SK-N-SH treated with all-trans-retinoic acid at 6 μM for 48 hours (cell line): ENCODE results near the gene USH1G.

Experiments
- ATAC-seq: fragments of 200-7000 bp; cut with Tn5 transposase; 3 replicates; pipeline ENCODE4 v1.9.1; 2020; ENCODE audit warnings: mild to moderate bottlenecking, moderate library complexity
- ARNTL ChIP-seq: fragments of 450-650 bp; formaldehyde crosslinking; IDR thresholded peaks from 2 replicates; pipeline ENCODE4 v1.5.0; 2020; ENCODE audit warnings: low read depth, mild to moderate bottlenecking, moderate library complexity, borderline replicate concordance
- BACH2 ChIP-seq: fragments of 250-450 bp; sonication (Bioruptor Pico); IDR thresholded peaks from 2 replicates; pipeline ENCODE4 v1.9.0; 2021; ENCODE audit warnings: mild to moderate bottlenecking, borderline replicate concordance
- CSDC2 ChIP-seq: fragments of 250-450 bp; sonication (Bioruptor Pico); IDR thresholded peaks from 2 replicates; pipeline ENCODE4 v1.5.0; 2020; ENCODE audit warnings: mild to moderate bottlenecking, moderate library complexity
- ESRRG ChIP-seq: fragments of 250-450 bp; sonication (Bioruptor Pico); IDR thresholded peaks from 2 replicates; pipeline ENCODE4 v1.6.1; 2021; ENCODE audit warnings: mild to moderate bottlenecking
- GLIS3 ChIP-seq: fragments of 250-450 bp; sonication (Bioruptor Pico); IDR thresholded peaks from 2 replicates; pipeline ENCODE4 v1.5.0; 2020; ENCODE audit warnings: mild to moderate bottlenecking, moderate library complexity
- ISL1 ChIP-seq: fragments of 250-450 bp; sonication (Bioruptor Pico); IDR thresholded peaks from 2 replicates; pipeline ENCODE4 v2.1.2; 2022; ENCODE audit warnings: mild to moderate bottlenecking, moderate library complexity
- PATZ1 ChIP-seq: fragments of 250-450 bp; sonication (Bioruptor Pico); IDR thresholded peaks from 2 replicates; pipeline ENCODE4 v1.8.0; 2020; ENCODE audit warnings: mild to moderate bottlenecking, moderate library complexity, borderline replicate concordance
- PPARA ChIP-seq: fragments of 250-450 bp; sonication (Bioruptor Pico); IDR thresholded peaks from 2 replicates; pipeline ENCODE4 v1.5.0; 2020; ENCODE audit warnings: mild to moderate bottlenecking, borderline replicate concordance
- RARB ChIP-seq: fragments of 250-450 bp; sonication (Bioruptor Pico); IDR thresholded peaks from 2 replicates; pipeline ENCODE4 v1.8.0; 2021; ENCODE audit warnings: mild to moderate bottlenecking, moderate library complexity
- SNAI2 ChIP-seq: fragments of 250-450 bp; sonication (Bioruptor Pico); IDR thresholded peaks from 2 replicates; pipeline ENCODE4 v1.5.0; 2020; ENCODE audit warnings: mild to moderate bottlenecking, moderate library complexity
- TCF4 ChIP-seq: fragments of 250-450 bp; sonication (Bioruptor Pico); IDR thresholded peaks from 2 replicates; pipeline ENCODE4 v1.8.0; 2021; ENCODE audit warnings: mild to moderate bottlenecking, moderate library complexity, borderline replicate concordance
- TOX ChIP-seq: fragments of 250-450 bp; sonication (Bioruptor Pico); IDR thresholded peaks from 2 replicates; pipeline ENCODE4 v1.8.0; 2021; ENCODE audit warnings: mild to moderate bottlenecking, moderate library complexity, borderline replicate concordance
- TSHZ2 ChIP-seq: fragments of 250-450 bp; sonication (Bioruptor Pico); IDR thresholded peaks from 2 replicates; pipeline ENCODE4 v1.5.0; 2020; ENCODE audit warnings: mild to moderate bottlenecking, moderate library complexity
- ZC3H10 ChIP-seq: fragments of 250-450 bp; sonication (Bioruptor Pico); IDR thresholded peaks from 2 replicates; pipeline ENCODE4 v1.5.1; 2021; ENCODE audit warnings: mild to moderate bottlenecking, moderate library complexity
- ZFP3 ChIP-seq: fragments of 250-450 bp; sonication (Bioruptor Pico); IDR thresholded peaks from 2 replicates; pipeline ENCODE4 v1.5.0; 2020; ENCODE audit warnings: mild to moderate bottlenecking, moderate library complexity
- ZNF565 ChIP-seq: fragments of 450-650 bp; formaldehyde crosslinking; conservative IDR thresholded peaks from 2 replicates; pipeline ENCODE4 v1.5.0; 2020; ENCODE audit warnings: low read depth, mild to moderate bottlenecking, moderate library complexity
- ZNF70 ChIP-seq: fragments of 450-650 bp; formaldehyde crosslinking; IDR thresholded peaks from 2 replicates; pipeline ENCODE4 v1.5.0; 2020; ENCODE audit warnings: mild to moderate bottlenecking, moderate library complexity
- ZNF8 ChIP-seq: fragments of 450-650 bp; formaldehyde crosslinking; IDR thresholded peaks from 2 replicates; pipeline ENCODE4 v1.5.0; 2020; ENCODE audit warnings: mild to moderate bottlenecking, moderate library complexity
- TF ChIP-seq, protein P1 (sequence below): fragments of 250-450 bp; sonication (Bioruptor Pico); IDR thresholded peaks from 2 replicates; pipeline ENCODE4 v1.8.0; 2021; ENCODE audit warnings: low read depth, mild to moderate bottlenecking, moderate library complexity, borderline replicate concordance
- TF ChIP-seq, protein P2 (sequence below): fragments of 250-450 bp; sonication (Bioruptor Pico); IDR thresholded peaks from 2 replicates; pipeline ENCODE4 v1.5.1; 2020; ENCODE audit warnings: low read depth, mild to moderate bottlenecking, moderate library complexity

USH1G gene

GRCh38 chr17:74893936-74894671 is 29.0 kb downstream of the USH1G start:
- TF ChIP-seq, protein P1, sequence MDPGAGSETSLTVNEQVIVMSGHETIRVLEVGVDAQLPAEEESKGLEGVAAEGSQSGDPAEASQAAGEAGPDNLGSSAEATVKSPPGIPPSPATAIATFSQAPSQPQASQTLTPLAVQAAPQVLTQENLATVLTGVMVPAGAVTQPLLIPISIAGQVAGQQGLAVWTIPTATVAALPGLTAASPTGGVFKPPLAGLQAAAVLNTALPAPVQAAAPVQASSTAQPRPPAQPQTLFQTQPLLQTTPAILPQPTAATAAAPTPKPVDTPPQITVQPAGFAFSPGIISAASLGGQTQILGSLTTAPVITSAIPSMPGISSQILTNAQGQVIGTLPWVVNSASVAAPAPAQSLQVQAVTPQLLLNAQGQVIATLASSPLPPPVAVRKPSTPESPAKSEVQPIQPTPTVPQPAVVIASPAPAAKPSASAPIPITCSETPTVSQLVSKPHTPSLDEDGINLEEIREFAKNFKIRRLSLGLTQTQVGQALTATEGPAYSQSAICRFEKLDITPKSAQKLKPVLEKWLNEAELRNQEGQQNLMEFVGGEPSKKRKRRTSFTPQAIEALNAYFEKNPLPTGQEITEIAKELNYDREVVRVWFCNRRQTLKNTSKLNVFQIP (CRISPR knock-in tag): no peak
- TF ChIP-seq PPARA (CRISPR knock-in tag) (no peak), ZNF70 (CRISPR knock-in tag) (no peak), ARNTL (CRISPR knock-in tag) (no peak), TSHZ2 (CRISPR knock-in tag) (no peak), SNAI2 (no peak), PATZ1 (no peak), TCF4 (CRISPR knock-in tag) (no peak), RARB (CRISPR knock-in tag) (no peak), BACH2 (no peak), GLIS3 (CRISPR knock-in tag) (no peak), CSDC2 (no peak), ISL1 (CRISPR knock-in tag) (no peak), ESRRG (CRISPR knock-in tag) (no peak), ZFP3 (no peak)
- no peak for ATAC-seq

- ATAC-seq: peak; percentile 50
- no peak for TF ChIP-seq CSDC2
These were observed 29.8 kb downstream of the USH1G start, which contains the start of gene FADS6 for GRCh38 chr17:74892974-74893911. FADS6 (minus strand) TSS chr17:74893633; CDS start chr17:74893595, 38 bp downstream.

DNA sequence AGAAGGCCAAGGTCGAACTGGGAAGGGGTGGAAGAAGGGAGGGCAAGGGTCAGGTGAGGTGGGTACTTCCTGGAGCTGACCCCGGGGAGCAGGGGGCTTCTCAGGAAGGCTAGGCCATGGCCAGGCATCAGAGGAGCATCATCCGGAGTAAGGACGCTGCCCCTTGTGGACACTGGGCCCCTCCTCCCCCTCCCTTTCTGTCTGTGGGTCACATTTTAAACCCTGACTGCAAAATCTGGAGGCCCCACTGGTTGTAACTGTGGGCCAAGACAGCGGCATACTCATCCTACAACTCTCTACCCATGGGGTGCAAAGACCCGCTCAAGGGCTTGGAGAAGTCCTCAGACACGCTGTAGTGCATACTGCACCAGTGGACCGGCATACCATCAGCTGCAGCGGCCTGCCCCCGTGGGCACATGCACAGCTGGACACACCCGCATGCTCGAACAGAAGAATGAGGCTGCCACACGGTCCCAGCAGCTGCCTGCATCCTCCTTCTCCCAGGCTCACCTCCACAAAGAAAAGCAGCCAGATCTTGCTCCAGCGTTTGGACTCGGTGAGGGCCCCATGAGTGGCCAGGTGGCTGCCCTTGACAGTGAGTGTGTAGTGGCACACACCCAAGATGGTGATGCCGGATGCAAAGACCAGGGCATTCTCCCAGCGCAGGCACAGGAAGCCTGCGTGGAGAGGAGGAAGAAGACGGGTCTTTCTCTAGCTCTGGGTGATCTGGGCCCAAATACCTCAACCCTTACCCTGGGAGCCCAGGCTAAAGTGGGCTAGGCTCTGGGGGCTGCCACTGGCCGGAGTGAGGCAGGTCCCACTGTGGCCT is 30.8 kb downstream of the USH1G start:
- peak; percentile 12; the same call in 1 of the 3 replicates for ATAC-seq

More for the DNA sequence above, 30.8 kb downstream of the USH1G start:
- TF ChIP-seq, protein P2, sequence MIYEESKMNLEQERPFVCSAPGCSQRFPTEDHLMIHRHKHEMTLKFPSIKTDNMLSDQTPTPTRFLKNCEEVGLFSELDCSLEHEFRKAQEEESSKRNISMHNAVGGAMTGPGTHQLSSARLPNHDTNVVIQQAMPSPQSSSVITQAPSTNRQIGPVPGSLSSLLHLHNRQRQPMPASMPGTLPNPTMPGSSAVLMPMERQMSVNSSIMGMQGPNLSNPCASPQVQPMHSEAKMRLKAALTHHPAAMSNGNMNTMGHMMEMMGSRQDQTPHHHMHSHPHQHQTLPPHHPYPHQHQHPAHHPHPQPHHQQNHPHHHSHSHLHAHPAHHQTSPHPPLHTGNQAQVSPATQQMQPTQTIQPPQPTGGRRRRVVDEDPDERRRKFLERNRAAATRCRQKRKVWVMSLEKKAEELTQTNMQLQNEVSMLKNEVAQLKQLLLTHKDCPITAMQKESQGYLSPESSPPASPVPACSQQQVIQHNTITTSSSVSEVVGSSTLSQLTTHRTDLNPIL: no peak
- TF ChIP-seq ZNF8 (no peak), TOX (CRISPR knock-in tag) (no peak), ZFP3 (no peak), PATZ1 (no peak), ZNF70 (CRISPR knock-in tag) (no peak), TCF4 (CRISPR knock-in tag) (no peak), GLIS3 (CRISPR knock-in tag) (no peak), ZNF565 (CRISPR knock-in tag) (no peak), CSDC2 (no peak), ZC3H10 (CRISPR knock-in tag) (no peak)
- TF ChIP-seq, protein P1 (CRISPR knock-in tag): no peak
